GM12878 (cell line): Measurements from ENCODE around the gene RAD52. TPM values are rescaled to one million over a fixed set of nuclear protein-coding genes. Genes with fewer than 3 reads are reported as not detected.

ENCODE experiments used
- ASH2L ChIP-seq: fragments of 300-600, 200-600 bp; sonication (generic); IDR thresholded peaks from 2 replicates; pipeline ENCODE4 v1.6.1; 2017; ENCODE audit warnings: low read depth, mild to moderate bottlenecking, borderline replicate concordance
- CBX5 ChIP-seq: sonication (generic); IDR thresholded peaks from 2 replicates; pipeline ENCODE4 v1.6.1; 2016; ENCODE audit warnings: low read depth, moderate library complexity, mild to moderate bottlenecking, inconsistent platforms
- CHD4 ChIP-seq: fragments of 200-600 bp; sonication (generic); IDR thresholded peaks from 2 replicates; pipeline ENCODE4 v1.6.1; 2016; ENCODE audit warnings: mild to moderate bottlenecking
- HCFC1 ChIP-seq: fragments of 150-350 bp; IDR thresholded peaks from 2 replicates; pipeline ENCODE4 v1.6.1; 2014; ENCODE audit warnings: low read length
- IKZF1 ChIP-seq: fragments of 450-650 bp; conservative IDR thresholded peaks from 2 replicates; pipeline ENCODE4 v1.6.1; 2017; ENCODE audit warnings: antibody characterized with exemption, mild to moderate bottlenecking
- JUNB ChIP-seq: IDR thresholded peaks from 2 replicates; pipeline ENCODE4 v1.6.1; 2016; ENCODE audit warnings: antibody characterized with exemption, mild to moderate bottlenecking
- LARP7 ChIP-seq: fragments of 450-650 bp; IDR thresholded peaks from 2 replicates; pipeline ENCODE4 v1.6.1; 2017; ENCODE audit warnings: mild to moderate bottlenecking
- MEF2A ChIP-seq: IDR thresholded peaks from 2 replicates; pipeline ENCODE4 v1.6.1; 2011; ENCODE audit warnings: low read depth, mild to moderate bottlenecking, low read length, moderate library complexity; ENCODE audit not compliant: insufficient read depth
- MEF2B ChIP-seq: fragments of 450-650 bp; IDR thresholded peaks from 2 replicates; pipeline ENCODE4 v1.6.1; 2018; ENCODE audit warnings: mild to moderate bottlenecking, moderate library complexity; ENCODE audit not compliant: partially characterized antibody, poor library complexity, severe bottlenecking
- MYC ChIP-seq: IDR thresholded peaks from 2 replicates; pipeline ENCODE4 v1.6.1; 2011; ENCODE audit warnings: mild to moderate bottlenecking, low read length, moderate library complexity, inconsistent platforms; ENCODE audit not compliant: insufficient read depth, insufficient replicate concordance, insufficient read length, severe bottlenecking
- NBN ChIP-seq: fragments of 450-650 bp; IDR thresholded peaks from 2 replicates; pipeline ENCODE4 v1.6.1; 2016
- NFIC ChIP-seq: IDR thresholded peaks from 2 replicates; pipeline ENCODE4 v1.6.1; 2012; ENCODE audit warnings: low read depth, mild to moderate bottlenecking, inconsistent platforms, low read length, moderate library complexity
- NFYA ChIP-seq: IDR thresholded peaks from 2 replicates; pipeline ENCODE4 v1.6.1; 2011; ENCODE audit warnings: low read depth, mild to moderate bottlenecking, low read length, improper control_type of control experiment, borderline replicate concordance
- NFYB ChIP-seq: IDR thresholded peaks from 2 replicates; pipeline ENCODE4 v1.6.1; 2011; ENCODE audit warnings: low read depth, mild to moderate bottlenecking, low read length, improper control_type of control experiment, moderate library complexity; ENCODE audit not compliant: insufficient read depth
- NR2C1 ChIP-seq: fragments of 450-650 bp; IDR thresholded peaks from 2 replicates; pipeline ENCODE4 v1.6.1; 2017; ENCODE audit warnings: antibody characterized with exemption, mild to moderate bottlenecking, moderate library complexity
- NRF1 ChIP-seq: conservative IDR thresholded peaks from 2 replicates; pipeline ENCODE4 v1.6.1; 2011; ENCODE audit warnings: mild to moderate bottlenecking, low read depth, low read length, improper control_type of control experiment
- PAX5 ChIP-seq: IDR thresholded peaks from 2 replicates; pipeline ENCODE4 v1.6.1; 2011; ENCODE audit warnings: low read depth, low read length, borderline replicate concordance
- SRF ChIP-seq, 2 experiments: IDR thresholded peaks; 2 replicates each; pipeline ENCODE4 v1.6.1; 2011; ENCODE audit warnings: low read depth in 2 of 2, low read length in 2 of 2, mild to moderate bottlenecking in 1 of 2, moderate library complexity in 1 of 2
- TAF1 ChIP-seq: IDR thresholded peaks from 2 replicates; pipeline ENCODE4 v1.6.1; 2011; ENCODE audit warnings: mild to moderate bottlenecking, low read depth, low read length, borderline replicate concordance
- polyA plus RNA-seq, 11 experiments: library from polyadenylated mRNA; depleted of rRNA in 4 of 11; unstranded in 6 of 11; stranded (reverse) in 5 of 11; fragments of >200 nt; fragmentation: Nextera tagmentation in 4 of 11; fragmentation: Illumina TruSeq in 1 of 11; extraction: Ambion mirVana in 4 of 11; extraction: Trizol in 1 of 11; gene quantifications; 1 replicate in 1 of 11; 2 replicates in 10 of 11; pipeline versions ENCODE4 v1.2.1 to v1.2.3, GENCODE V29; 2011 to 2016; ENCODE audit warnings: inconsistent platforms in 2 of 11, missing spikeins in 2 of 11, low read depth in 1 of 11
- total RNA-seq, 4 experiments: library from RNA; depleted of rRNA in 3 of 4; stranded (reverse); fragments of >200 nt in 3 of 4; fragmentation: Illumina TruSeq in 1 of 4; extraction: Trizol in 1 of 4; gene quantifications; 2 replicates each; pipeline versions ENCODE4 v1.2.1 to v1.2.3, GENCODE V29; 2013 to 2021
- TF ChIP-seq, protein P1 (sequence below): IDR thresholded peaks from 2 replicates; pipeline ENCODE4 v1.6.1; 2011; ENCODE audit warnings: borderline replicate concordance, low read depth, mild to moderate bottlenecking, moderate library complexity, low read length; ENCODE audit not compliant: insufficient read depth, poor library complexity, severe bottlenecking
- TF ChIP-seq, protein P2 (sequence below): fragments of 450-650 bp; IDR thresholded peaks from 2 replicates; pipeline ENCODE4 v1.6.1; 2018; ENCODE audit warnings: borderline replicate concordance, mild to moderate bottlenecking; ENCODE audit not compliant: partially characterized antibody
- TF ChIP-seq, protein P3 (sequence below): IDR thresholded peaks from 2 replicates; pipeline ENCODE4 v1.6.1; 2011; ENCODE audit warnings: low read depth, mild to moderate bottlenecking, low read length, moderate library complexity, borderline replicate concordance; ENCODE audit errors: extremely low read depth

The RAD52 gene
- total and polyA plus RNA-seq, 10 of the 15 experiments (the other 5 are each of a cell fraction or from before 2014, with no cell fraction given) = 2.0 to 15.7 (median 8.9) TPM

DNA sequence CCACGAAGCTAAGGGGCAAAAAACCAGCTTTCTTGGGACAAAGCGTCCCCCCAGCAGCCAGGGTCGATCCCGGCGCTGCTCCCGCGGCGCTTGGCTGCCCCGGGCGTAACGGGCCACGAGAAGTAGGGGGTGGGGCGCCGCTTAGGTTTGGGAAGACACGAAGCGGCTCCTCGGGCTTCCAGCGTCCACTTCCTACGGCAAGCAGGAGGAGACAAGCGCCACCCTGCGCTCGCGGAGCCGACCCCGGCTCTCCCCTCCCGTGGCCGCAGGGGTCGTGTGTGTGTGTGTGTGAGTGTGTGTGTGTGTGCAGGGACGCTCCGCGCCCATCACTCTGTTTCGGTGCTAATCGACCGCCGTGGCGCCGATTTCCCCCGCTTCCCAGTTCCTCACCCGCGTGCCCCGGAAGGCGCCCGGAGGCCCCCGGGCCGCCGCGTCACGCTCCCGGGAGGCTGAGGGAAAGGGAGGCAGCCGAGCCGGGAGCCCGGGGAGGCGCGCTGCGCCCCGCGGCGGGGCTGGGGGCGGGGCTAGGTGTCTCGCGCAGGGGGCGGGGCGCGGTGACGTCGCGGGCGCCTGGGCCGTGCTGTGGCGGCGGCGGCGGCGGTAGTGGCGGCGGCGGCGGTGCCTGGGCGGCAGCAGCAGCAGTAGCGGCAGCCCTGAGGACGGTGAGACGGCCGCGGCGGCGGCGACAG lies 41.3 kb upstream of the RAD52 start, which contains the start of gene ERC1 (continued):
- TF ChIP-seq, protein P1, sequence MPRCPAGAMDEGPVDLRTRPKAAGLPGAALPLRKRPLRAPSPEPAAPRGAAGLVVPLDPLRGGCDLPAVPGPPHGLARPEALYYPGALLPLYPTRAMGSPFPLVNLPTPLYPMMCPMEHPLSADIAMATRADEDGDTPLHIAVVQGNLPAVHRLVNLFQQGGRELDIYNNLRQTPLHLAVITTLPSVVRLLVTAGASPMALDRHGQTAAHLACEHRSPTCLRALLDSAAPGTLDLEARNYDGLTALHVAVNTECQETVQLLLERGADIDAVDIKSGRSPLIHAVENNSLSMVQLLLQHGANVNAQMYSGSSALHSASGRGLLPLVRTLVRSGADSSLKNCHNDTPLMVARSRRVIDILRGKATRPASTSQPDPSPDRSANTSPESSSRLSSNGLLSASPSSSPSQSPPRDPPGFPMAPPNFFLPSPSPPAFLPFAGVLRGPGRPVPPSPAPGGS = no peak
- TF ChIP-seq MEF2B (peak; percentile 40), TAF1 (no peak; the same call in 1 of the 2 replicates), LARP7 (peak; percentile 41; the same call in 1 of the 2 replicates), NFYB (no peak), NFYA (no peak), NR2C1 (no peak), CHD4 (no peak), ASH2L (no peak), NRF1 (no peak), PAX5 (no peak), MEF2A (no peak), IKZF1 (peak; percentile 97), NFIC (no peak), MYC (no peak), CBX5 (no peak), HCFC1 (no peak), SRF (IDR thresholded peaks at IDR 0.05; ENCODE audit: low read depth in 2 of 2, low read length in 2 of 2) (no peak), JUNB (no peak), NBN (peak; percentile 59)
- TF ChIP-seq, protein P2, sequence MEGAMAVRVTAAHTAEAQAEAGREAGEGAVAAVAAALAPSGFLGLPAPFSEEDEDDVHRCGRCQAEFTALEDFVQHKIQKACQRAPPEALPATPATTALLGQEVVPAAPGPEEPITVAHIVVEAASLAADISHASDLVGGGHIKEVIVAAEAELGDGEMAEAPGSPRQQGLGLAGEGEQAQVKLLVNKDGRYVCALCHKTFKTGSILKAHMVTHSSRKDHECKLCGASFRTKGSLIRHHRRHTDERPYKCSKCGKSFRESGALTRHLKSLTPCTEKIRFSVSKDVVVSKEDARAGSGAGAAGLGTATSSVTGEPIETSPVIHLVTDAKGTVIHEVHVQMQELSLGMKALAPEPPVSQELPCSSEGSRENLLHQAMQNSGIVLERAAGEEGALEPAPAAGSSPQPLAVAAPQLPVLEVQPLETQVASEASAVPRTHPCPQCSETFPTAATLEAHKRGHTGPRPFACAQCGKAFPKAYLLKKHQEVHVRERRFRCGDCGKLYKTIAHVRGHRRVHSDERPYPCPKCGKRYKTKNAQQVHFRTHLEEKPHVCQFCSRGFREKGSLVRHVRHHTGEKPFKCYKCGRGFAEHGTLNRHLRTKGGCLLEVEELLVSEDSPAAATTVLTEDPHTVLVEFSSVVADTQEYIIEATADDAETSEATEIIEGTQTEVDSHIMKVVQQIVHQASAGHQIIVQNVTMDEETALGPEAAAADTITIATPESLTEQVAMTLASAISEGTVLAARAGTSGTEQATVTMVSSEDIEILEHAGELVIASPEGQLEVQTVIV = peak; percentile 37
- TF ChIP-seq, protein P3, sequence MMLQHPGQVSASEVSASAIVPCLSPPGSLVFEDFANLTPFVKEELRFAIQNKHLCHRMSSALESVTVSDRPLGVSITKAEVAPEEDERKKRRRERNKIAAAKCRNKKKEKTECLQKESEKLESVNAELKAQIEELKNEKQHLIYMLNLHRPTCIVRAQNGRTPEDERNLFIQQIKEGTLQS = no peak
